Endothelial cell (in vitro differentiated cells): Measurements from ENCODE around the gene FTO. TPM values are rescaled to one million over a fixed set of nuclear protein-coding genes. Genes with fewer than 3 reads are reported as not detected.

Experiments used
- DNase-seq: peaks from one replicate; pipeline ENCODE4 v3.0.0; 2021; ENCODE audit warnings: low spot score
- H3K27ac Mint-ChIP-seq: one replicate; pipeline ENCODE4 v1.8.0; 2021; ENCODE audit warnings: mixed read lengths, inconsistent platforms; ENCODE audit not compliant: unreplicated experiment
- H3K27me3 Mint-ChIP-seq: one replicate; pipeline ENCODE4 v1.8.0; 2021; ENCODE audit warnings: mild to moderate bottlenecking, moderate library complexity, mixed read lengths, inconsistent platforms; ENCODE audit not compliant: unreplicated experiment
- H3K36me3 Mint-ChIP-seq: one replicate; pipeline ENCODE4 v1.8.0; 2021; ENCODE audit warnings: mild to moderate bottlenecking, low read depth, mixed read lengths, inconsistent platforms; ENCODE audit not compliant: unreplicated experiment
- H3K4me1 Mint-ChIP-seq: one replicate; pipeline ENCODE4 v1.8.0; 2021; ENCODE audit warnings: mild to moderate bottlenecking, mixed read lengths, inconsistent platforms; ENCODE audit not compliant: unreplicated experiment
- H3K4me3 Mint-ChIP-seq: one replicate; pipeline ENCODE4 v1.8.0; 2021; ENCODE audit warnings: mild to moderate bottlenecking, mixed read lengths, inconsistent platforms; ENCODE audit not compliant: unreplicated experiment
- H3K9me3 Mint-ChIP-seq: one replicate; pipeline ENCODE4 v1.8.0; 2021; ENCODE audit warnings: mixed read lengths, inconsistent platforms; ENCODE audit not compliant: unreplicated experiment
- CTCF ChIP-seq: fragments of 200-600 bp; sonication (generic); IDR thresholded peaks from one replicate; pipeline ENCODE4 v1.5.0; 2021; ENCODE audit warnings: antibody characterized with exemption; ENCODE audit not compliant: unreplicated experiment
- total RNA-seq: library from RNA; stranded (reverse); fragmentation: NEBNext Ultra II Directional; extraction: Animal tissue kit (Norgen Biotek cat#: 25700); gene quantifications from one replicate; pipeline ENCODE4 v1.2.1, GENCODE V29; 2021; ENCODE audit not compliant: unreplicated experiment

Gene FTO
- total RNA-seq, 1 donor from 2014 or later: 83.8 TPM

- no peak overlapping the region for H3K4me3 Mint-ChIP-seq
- no peak for TF ChIP-seq CTCF
- H3K9me3 Mint-ChIP-seq: no peaks in the 10 kb centered on the region
- H3K27me3 Mint-ChIP-seq: no peaks in the 10 kb centered on the region
- DNase-seq: no peak
- H3K27ac Mint-ChIP-seq: no peak overlapping the region
- no peaks in the 10 kb centered on the region for H3K36me3 Mint-ChIP-seq
- peaks cover 12% of the 10 kb centered on the region for H3K4me1 Mint-ChIP-seq
These were observed 347.9 kb downstream of the FTO start for GRCh38 chr16:54051821-54052220.

GRCh38 chr16:54052271-54052670 is 348.3 kb downstream of the FTO start:
- Mint-ChIP-seq H3K27ac (no peak overlapping the region), H3K4me1 (peaks cover 12% of the 10 kb centered on the region), H3K4me3 (no peak overlapping the region), H3K9me3 (no peaks in the 10 kb centered on the region), H3K27me3 (no peaks in the 10 kb centered on the region), H3K36me3 (no peaks in the 10 kb centered on the region)
- no peak for TF ChIP-seq CTCF
- DNase-seq: no peak

GRCh38 chr16:54053891-54054820 is 350.2 kb downstream of the FTO start:
- no peaks in the 10 kb centered on the region for H3K27me3 Mint-ChIP-seq
- peaks cover 12% of the 10 kb centered on the region for H3K4me1 Mint-ChIP-seq
- DNase-seq: no peak
- H3K4me3 Mint-ChIP-seq: no peak overlapping the region
- no peaks in the 10 kb centered on the region for H3K36me3 Mint-ChIP-seq
- H3K9me3 Mint-ChIP-seq: no peaks in the 10 kb centered on the region
- no peak overlapping the region for H3K27ac Mint-ChIP-seq
- no peak for TF ChIP-seq CTCF

- H3K4me1 Mint-ChIP-seq: peaks cover 8% of the 10 kb centered on the region
These were observed 351.2 kb downstream of the FTO start for GRCh38 chr16:54055191-54055590.

More at GRCh38 chr16:54055191-54055590, 351.2 kb downstream of the FTO start:
- no peak for DNase-seq
- H3K27me3 Mint-ChIP-seq: no peaks in the 10 kb centered on the region
- no peaks in the 10 kb centered on the region for H3K9me3 Mint-ChIP-seq
- H3K36me3 Mint-ChIP-seq: no peaks in the 10 kb centered on the region
- H3K4me3 Mint-ChIP-seq: no peak overlapping the region
- no peak for TF ChIP-seq CTCF
- H3K27ac Mint-ChIP-seq: no peak overlapping the region
